GM12878 (cell line): ENCODE results near the gene ZNF764. TPM values are rescaled to one million over a fixed set of nuclear protein-coding genes. Genes with fewer than 3 reads are reported as not detected.

Experiments
- ATAC-seq: fragments of 200-7000 bp; cut with Tn5 transposase; 3 replicates; pipeline ENCODE4 v1.9.1; 2020; ENCODE audit warnings: mild to moderate bottlenecking, moderate library complexity
- BruUV-seq: library from RNA; stranded (reverse); fragments of 400-500 nt; replicated peaks from 2 replicates; lab custom pipeline; 2021; lab: Mats Ljungman, UMichigan
- CTCF ChIA-PET: fragments of 300-600 bp; sonication (Branson Sonifier 250); formaldehyde crosslinking; extraction: SDS; loops from one replicate; lab custom pipeline; 2021; ENCODE audit warnings: inconsistent platforms; lab: Yijun Ruan, JAX
- POLR2A ChIA-PET: fragments of 350-600 bp; formaldehyde crosslinking; extraction: SDS; loops from one replicate; lab custom pipeline; 2021; ENCODE audit warnings: inconsistent platforms; lab: Charles Lee
- RAD21 ChIA-PET: fragments of 300-600 bp; sonication (Branson Sonifier 250); formaldehyde crosslinking; loops from one replicate; lab custom pipeline; 2023; ENCODE audit warnings: antibody characterized with exemption; ENCODE audit not compliant: unreplicated experiment; lab: Charles Lee
- SMC1A ChIA-PET: fragments of 300-600 bp; sonication (Branson Sonifier 250); formaldehyde crosslinking; loops from one replicate; lab custom pipeline; 2023; ENCODE audit not compliant: unreplicated experiment, uncharacterized antibody; lab: Charles Lee
- DNase-seq: peaks from one replicate; pipeline ENCODE4 v3.0.0-alpha.2; 2011; ENCODE audit warnings: low read depth, low spot score
- FAIRE-seq: peaks from 3 replicates; lab custom pipeline; 2011; peaks lifted over from hg19 to GRCh38; lab: Jason Lieb, UNC
- H2AFZ ChIP-seq: 2 replicates; pipeline ENCODE4 v1.6.0; 2011; ENCODE audit warnings: low read depth, low read length, control low read depth; ENCODE audit not compliant: control insufficient read depth
- H3K27ac ChIP-seq: 2 replicates; pipeline ENCODE4 v1.5.1; 2011; ENCODE audit warnings: control low read depth; ENCODE audit not compliant: control insufficient read depth, insufficient read depth
- H3K27me3 ChIP-seq, 2 experiments: replicated peaks in 1 of 2; 2 replicates each; pipeline versions ENCODE4 v1.6.0 to v1.6.1; 2011; ENCODE audit warnings: low read length in 1 of 2; ENCODE audit not compliant: control insufficient read depth in 2 of 2, insufficient read depth in 2 of 2
- H3K36me3 ChIP-seq, 2 experiments: 2 replicates each; pipeline ENCODE4 v1.5.1; 2011; ENCODE audit warnings: low read length in 1 of 2; ENCODE audit not compliant: control insufficient read depth in 2 of 2, insufficient read depth in 2 of 2
- H3K4me1 ChIP-seq: 2 replicates; pipeline ENCODE4 v1.6.1; 2011; ENCODE audit warnings: mild to moderate bottlenecking, low read length, moderate library complexity, mixed read lengths; ENCODE audit not compliant: control insufficient read depth, insufficient read depth
- H3K4me2 ChIP-seq: 2 replicates; pipeline ENCODE4 v1.6.0; 2011; ENCODE audit warnings: control low read depth; ENCODE audit not compliant: control insufficient read depth, insufficient read depth
- H3K4me3 ChIP-seq: fragments of 200-600 bp; sonication (generic); 2 replicates; pipeline ENCODE4 v1.5.1; 2016
- H3K79me2 ChIP-seq: 2 replicates; pipeline ENCODE4 v1.6.0; 2011; ENCODE audit warnings: low read length; ENCODE audit not compliant: control insufficient read depth, insufficient read depth
- H3K9ac ChIP-seq: 2 replicates; pipeline ENCODE4 v1.8.0; 2011; ENCODE audit warnings: low read length, control low read depth, mixed read lengths; ENCODE audit not compliant: control insufficient read depth, insufficient read depth
- H3K9me3 ChIP-seq: replicated peaks from 3 replicates; pipeline ENCODE4 v1.5.1; 2011; ENCODE audit warnings: mild to moderate bottlenecking, low read length; ENCODE audit not compliant: control insufficient read depth, insufficient read depth
- H4K20me1 ChIP-seq: 2 replicates; pipeline ENCODE4 v1.6.0; 2011; ENCODE audit not compliant: control insufficient read depth, insufficient read depth
- CHD1 ChIP-seq: IDR thresholded peaks from 2 replicates; pipeline ENCODE4 v1.6.1; 2012; ENCODE audit warnings: low read depth, low read length, improper control_type of control experiment
- KAT2A ChIP-seq: conservative IDR thresholded peaks from 2 replicates; pipeline ENCODE4 v1.6.1; 2011; ENCODE audit warnings: low read depth, low read length; ENCODE audit not compliant: control insufficient read depth
- TCF3 ChIP-seq: IDR thresholded peaks from 2 replicates; pipeline ENCODE4 v1.6.1; 2012; ENCODE audit warnings: low read depth, mild to moderate bottlenecking, low read length, borderline replicate concordance; ENCODE audit not compliant: insufficient read depth
- YBX1 ChIP-seq: fragments of 450-650 bp; IDR thresholded peaks from 2 replicates; pipeline ENCODE4 v1.6.1; 2016; ENCODE audit warnings: antibody characterized with exemption
- ZNF217 ChIP-seq: fragments of 450-650 bp; IDR thresholded peaks from 2 replicates; pipeline ENCODE4 v1.6.1; 2017; ENCODE audit warnings: antibody characterized with exemption, mild to moderate bottlenecking
- ZSCAN29 ChIP-seq: fragments of 450-650 bp; IDR thresholded peaks from 2 replicates; pipeline ENCODE4 v1.6.1; 2017; ENCODE audit warnings: mild to moderate bottlenecking, moderate library complexity
- WGBS: methylation state at CpG from one replicate; pipeline ENCODE4 v1.1.6; 2016; ENCODE audit warnings: low lambda C conversion rate; ENCODE audit not compliant: insufficient replicate concordance, insufficient coverage; ENCODE audit errors: missing lambda C conversion rate; 5-methylcytosine and 5-hydroxymethylcytosine counted together
- in situ Hi-C: fragments of 300-500 bp; cut with MboI; formaldehyde crosslinking; loops from 9 replicates; pipeline ENCODE4 v1.14.3; 2018; ENCODE audit warnings: mixed read lengths
- intact Hi-C: fragments of 100-400 bp; cut with micrococcal nuclease; formaldehyde crosslinking; loops from one replicate; pipeline ENCODE4 v1.14.2; 2022; ENCODE audit not compliant: unreplicated experiment
- polyA plus RNA-seq, 11 experiments: library from polyadenylated mRNA; depleted of rRNA in 4 of 11; unstranded in 6 of 11; stranded (reverse) in 5 of 11; fragments of >200 nt; fragmentation: Nextera tagmentation in 4 of 11; fragmentation: Illumina TruSeq in 1 of 11; extraction: Ambion mirVana in 4 of 11; extraction: Trizol in 1 of 11; gene quantifications; 1 replicate in 1 of 11; 2 replicates in 10 of 11; pipeline versions ENCODE4 v1.2.1 to v1.2.3, GENCODE V29; 2011 to 2016; ENCODE audit warnings: inconsistent platforms in 2 of 11, missing spikeins in 2 of 11, low read depth in 1 of 11
- total RNA-seq, 4 experiments: library from RNA; depleted of rRNA in 3 of 4; stranded (reverse); fragments of >200 nt in 3 of 4; fragmentation: Illumina TruSeq in 1 of 4; extraction: Trizol in 1 of 4; gene quantifications; 2 replicates each; pipeline versions ENCODE4 v1.2.1 to v1.2.3, GENCODE V29; 2013 to 2021
- TF ChIP-seq, protein P1 (sequence below): IDR thresholded peaks from 2 replicates; pipeline ENCODE4 v1.6.1; 2012; ENCODE audit warnings: low read depth, low read length, improper control_type of control experiment

ZNF764 gene
- total and polyA plus RNA-seq, 10 of the 15 experiments (the other 5 are each of a cell fraction or from before 2014, with no cell fraction given), result 0.61 to 11.9 (median 3.8) TPM

DNA sequence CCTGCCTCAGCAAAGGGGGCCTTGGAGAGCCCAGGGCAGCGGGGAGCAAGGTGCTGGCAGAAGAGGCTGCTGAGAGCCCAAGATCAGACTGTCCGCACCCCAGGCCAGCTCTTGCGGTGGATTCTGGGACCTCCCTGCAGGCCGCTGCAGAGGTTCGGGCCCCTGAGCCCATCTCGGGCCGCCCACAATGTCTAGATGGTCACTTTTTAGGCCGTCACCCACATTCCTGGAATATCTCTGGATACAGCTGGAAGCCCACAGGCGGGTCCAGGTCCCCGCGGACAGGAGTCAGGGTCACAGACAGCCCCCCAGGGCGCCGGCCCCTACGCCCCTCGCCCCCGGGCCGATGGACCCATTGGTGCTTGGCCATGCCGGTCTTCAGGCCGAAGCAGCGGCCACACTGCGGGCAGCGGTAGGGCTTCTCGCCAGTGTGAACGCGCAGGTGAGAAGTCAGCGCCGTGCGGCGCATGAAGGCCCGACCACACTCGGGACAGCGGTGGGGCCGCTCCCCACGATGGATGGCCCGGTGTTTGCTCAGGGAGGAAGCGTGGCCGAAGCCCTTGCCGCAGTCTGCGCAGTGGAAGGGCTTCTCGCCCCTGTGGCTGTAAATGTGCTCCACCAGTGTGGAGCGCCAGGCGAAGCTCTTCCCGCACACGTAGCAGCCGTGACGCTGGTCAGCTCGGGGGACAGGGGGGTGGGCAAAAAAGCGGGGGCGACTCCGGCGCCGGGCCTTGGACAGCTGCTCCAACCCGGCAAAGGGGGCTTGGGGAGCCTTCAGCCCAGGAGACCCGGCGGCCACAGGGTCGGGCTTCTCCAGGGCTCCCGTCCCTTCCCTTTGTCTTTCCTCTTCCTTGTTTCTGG lies 25.7 kb downstream of the ZNF764 start:
- H4K20me1 ChIP-seq, result no peaks in the 10 kb centered on the region
- FAIRE-seq (no peak), DNase-seq (no peak), ATAC-seq (no peak)
- ChIA-PET CTCF (interaction anchor here (4.4 to 4.7 kb wide), 2 partner anchors 85 to 101 kb away, joined by 60 to 81 read pairs; partner anchors contain the start of genes DCTPP1 and SEPHS2), RAD21 (interaction anchor here (3.7 kb wide), 1 partner anchor 83 kb away, joined by 44 read pairs; no protein-coding TSS in a partner anchor), SMC1A (interaction anchor here (4.7 kb wide), 1 partner anchor 102 kb away, joined by 43 read pairs; the partner anchor contains the start of gene DCTPP1), POLR2A (interaction anchor here (0.6 to 5.6 kb wide), 3 partner anchors 30 to 74 kb away, joined by 5 to 36 read pairs (median 7); partner anchors contain the start of gene ITGAL)
- no peak overlapping the region for H3K9ac ChIP-seq
- H3K27me3 ChIP-seq, result no peaks in the 10 kb centered on the region
- peaks cover 13% of the 10 kb centered on the region for H3K4me1 ChIP-seq
- intact Hi-C loops, result no loop called here
- H3K36me3 ChIP-seq, result peaks cover 2 to 3% of the 10 kb centered on the region in 2 experiments; a peak in 1 of 4 replicates
- H3K4me2 ChIP-seq, result no peak overlapping the region
- peaks cover 27% of the 10 kb centered on the region for H3K79me2 ChIP-seq
- H3K9me3 ChIP-seq, result no peaks in the 10 kb centered on the region
- in situ Hi-C loops, result no loop called here
- WGBS, result 98% methylated on average over 54 of the region's 57 CpGs
- H3K4me3 ChIP-seq, result no peak overlapping the region
- H3K27ac ChIP-seq, result no peak overlapping the region
- TF ChIP-seq, protein P1, sequence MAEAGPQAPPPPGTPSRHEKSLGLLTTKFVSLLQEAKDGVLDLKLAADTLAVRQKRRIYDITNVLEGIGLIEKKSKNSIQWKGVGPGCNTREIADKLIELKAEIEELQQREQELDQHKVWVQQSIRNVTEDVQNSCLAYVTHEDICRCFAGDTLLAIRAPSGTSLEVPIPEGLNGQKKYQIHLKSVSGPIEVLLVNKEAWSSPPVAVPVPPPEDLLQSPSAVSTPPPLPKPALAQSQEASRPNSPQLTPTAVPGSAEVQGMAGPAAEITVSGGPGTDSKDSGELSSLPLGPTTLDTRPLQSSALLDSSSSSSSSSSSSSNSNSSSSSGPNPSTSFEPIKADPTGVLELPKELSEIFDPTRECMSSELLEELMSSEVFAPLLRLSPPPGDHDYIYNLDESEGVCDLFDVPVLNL, result no peak
- no peak for TF ChIP-seq KAT2A
- TF ChIP-seq CHD1, result no peak
- no peak for TF ChIP-seq ZNF217
- no peak for TF ChIP-seq YBX1
- TF ChIP-seq ZSCAN29, result no peak
- no peak for TF ChIP-seq TCF3
- no TSS peak for BruUV-seq
- H2AFZ ChIP-seq, result no peak overlapping the region
